Nephron progenitor cell (in vitro differentiated cells): ENCODE measurements around the gene KLHL29.

Source experiments
- DNase-seq: peaks from one replicate; pipeline ENCODE4 v3.0.0; 2021
- H3K27ac Mint-ChIP-seq: 2 replicates; pipeline ENCODE4 v1.8.0; 2021; ENCODE audit warnings: mild to moderate bottlenecking, moderate library complexity, mixed read lengths
- H3K27me3 Mint-ChIP-seq: 2 replicates; pipeline ENCODE4 v1.8.0; 2021; ENCODE audit warnings: mild to moderate bottlenecking, low read depth, mixed read lengths; ENCODE audit not compliant: poor library complexity
- H3K36me3 Mint-ChIP-seq: 2 replicates; pipeline ENCODE4 v1.8.0; 2021; ENCODE audit warnings: low read depth, mixed read lengths
- H3K4me1 Mint-ChIP-seq: 2 replicates; pipeline ENCODE4 v1.8.0; 2021; ENCODE audit warnings: mixed read lengths
- H3K4me3 Mint-ChIP-seq: 2 replicates; pipeline ENCODE4 v1.8.0; 2021; ENCODE audit warnings: mild to moderate bottlenecking, moderate library complexity, mixed read lengths
- H3K9me3 Mint-ChIP-seq: 2 replicates; pipeline ENCODE4 v1.8.0; 2021; ENCODE audit warnings: mild to moderate bottlenecking, moderate library complexity, mixed read lengths
- CTCF ChIP-seq: fragments of 200-600 bp; sonication (generic); IDR thresholded peaks from 2 replicates; pipeline ENCODE4 v1.5.0; 2021; ENCODE audit warnings: antibody characterized with exemption

Gene KLHL29

GRCh38 chr2:23692851-23693605, 308.0 kb downstream of the KLHL29 start:
- Mint-ChIP-seq H3K27ac (no peak overlapping the region), H3K9me3 (no peaks in the 10 kb centered on the region), H3K27me3 (no peaks in the 10 kb centered on the region), H3K4me3 (no peak overlapping the region), H3K4me1 (peaks cover 29% of the 10 kb centered on the region), H3K36me3 (peaks cover 11% of the 10 kb centered on the region)
- no peak for TF ChIP-seq CTCF
- DNase-seq: no peak

GRCh38 chr2:23693606-23693951, 308.6 kb downstream of the KLHL29 start:
- Mint-ChIP-seq H3K36me3 (peaks cover 15% of the 10 kb centered on the region), H3K27ac (no peak overlapping the region), H3K27me3 (no peaks in the 10 kb centered on the region), H3K4me1 (peaks cover 29% of the 10 kb centered on the region), H3K4me3 (no peak overlapping the region), H3K9me3 (no peaks in the 10 kb centered on the region)
- DNase-seq: no peak
- no peak for TF ChIP-seq CTCF

- peaks cover 21% of the 10 kb centered on the region for H3K36me3 Mint-ChIP-seq
- H3K27me3 Mint-ChIP-seq: no peaks in the 10 kb centered on the region
- H3K9me3 Mint-ChIP-seq: peaks cover 1% of the 10 kb centered on the region
- no peak for DNase-seq
- H3K27ac Mint-ChIP-seq: peak overlapping the region; percentile 59
- H3K4me3 Mint-ChIP-seq: no peak overlapping the region
- peaks cover 27% of the 10 kb centered on the region for H3K4me1 Mint-ChIP-seq
- TF ChIP-seq CTCF: no peak
These were observed 309.4 kb downstream of the KLHL29 start for GRCh38 chr2:23694058-23695045.

- peaks cover 31% of the 10 kb centered on the region for H3K36me3 Mint-ChIP-seq
- no peaks in the 10 kb centered on the region for H3K27me3 Mint-ChIP-seq
- no peak for TF ChIP-seq CTCF
- H3K4me3 Mint-ChIP-seq: no peak overlapping the region
- DNase-seq: no peak
- peaks cover 11% of the 10 kb centered on the region for H3K9me3 Mint-ChIP-seq
- H3K27ac Mint-ChIP-seq: no peak overlapping the region
- H3K4me1 Mint-ChIP-seq: peaks cover 24% of the 10 kb centered on the region
These were observed 310.4 kb downstream of the KLHL29 start for GRCh38 chr2:23695214-23695889.

GRCh38 chr2:23695890-23696751, 311.1 kb downstream of the KLHL29 start:
- peaks cover 38% of the 10 kb centered on the region for H3K36me3 Mint-ChIP-seq
- no peak overlapping the region for H3K4me3 Mint-ChIP-seq
- H3K27me3 Mint-ChIP-seq: no peaks in the 10 kb centered on the region
- peaks cover 17% of the 10 kb centered on the region for H3K4me1 Mint-ChIP-seq
- peaks cover 16% of the 10 kb centered on the region for H3K9me3 Mint-ChIP-seq
- no peak for TF ChIP-seq CTCF
- DNase-seq: no peak
- no peak overlapping the region for H3K27ac Mint-ChIP-seq
